Measurements from ENCODE around the gene PRPF40A. TPM values are rescaled to one million over a fixed set of nuclear protein-coding genes. Genes with fewer than 3 reads are reported as not detected.
"Not testable (repeated sequence)": the region's sequence is repeated elsewhere in the genome, so short reads cannot be mapped to it uniquely, and the experiment has no call there.

Gene PRPF40A
- 126 and 129 TPM in 2 replicates for total RNA-seq

GRCh38 chr2:152717228-152718075 lies at the start of gene PRPF40A:
TSS of gene PRPF40A (minus strand) at chr2:152717461. CDS start at chr2:152717439, 22 bp downstream.
- POLR2A ChIA-PET = interaction anchor here (0.6 to 2.8 kb wide), 21 partner anchors 9 to 1450 kb away, joined by 3 to 27 read pairs (median 4); partner anchors contain the start of genes ARL5A, NMI and STAM2
- H3K27ac Mint-ChIP-seq = peak within 1 kb of the TSS; percentile 98
- H3K36me3 Mint-ChIP-seq (ENCODE audit: low read depth) = peaks cover 57% of the 10 kb centered on the region
- H3K27me3 Mint-ChIP-seq = no peaks in the 10 kb centered on the region
- CTCF ChIA-PET = no interaction called here
- intact Hi-C loops (cut with micrococcal nuclease) = loop anchor here (1.0 to 5.0 kb wide), 7 partner anchors 382 to 1455 kb away; partner anchors contain the start of genes ARL5A, FMNL2, NMI and RBM43
- peak within 1 kb of the TSS; percentile 100 for H3K4me3 Mint-ChIP-seq
- peaks cover 51% of the 10 kb centered on the region for H3K4me1 Mint-ChIP-seq
- TF ChIP-seq, protein P1, sequence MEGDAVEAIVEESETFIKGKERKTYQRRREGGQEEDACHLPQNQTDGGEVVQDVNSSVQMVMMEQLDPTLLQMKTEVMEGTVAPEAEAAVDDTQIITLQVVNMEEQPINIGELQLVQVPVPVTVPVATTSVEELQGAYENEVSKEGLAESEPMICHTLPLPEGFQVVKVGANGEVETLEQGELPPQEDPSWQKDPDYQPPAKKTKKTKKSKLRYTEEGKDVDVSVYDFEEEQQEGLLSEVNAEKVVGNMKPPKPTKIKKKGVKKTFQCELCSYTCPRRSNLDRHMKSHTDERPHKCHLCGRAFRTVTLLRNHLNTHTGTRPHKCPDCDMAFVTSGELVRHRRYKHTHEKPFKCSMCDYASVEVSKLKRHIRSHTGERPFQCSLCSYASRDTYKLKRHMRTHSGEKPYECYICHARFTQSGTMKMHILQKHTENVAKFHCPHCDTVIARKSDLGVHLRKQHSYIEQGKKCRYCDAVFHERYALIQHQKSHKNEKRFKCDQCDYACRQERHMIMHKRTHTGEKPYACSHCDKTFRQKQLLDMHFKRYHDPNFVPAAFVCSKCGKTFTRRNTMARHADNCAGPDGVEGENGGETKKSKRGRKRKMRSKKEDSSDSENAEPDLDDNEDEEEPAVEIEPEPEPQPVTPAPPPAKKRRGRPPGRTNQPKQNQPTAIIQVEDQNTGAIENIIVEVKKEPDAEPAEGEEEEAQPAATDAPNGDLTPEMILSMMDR (IDR thresholded peaks at IDR 0.05) = no peak
- ATAC-seq (ENCODE audit: low read depth) (peak; percentile 76), DNase-seq (peak; percentile 97)
- H3K9me3 Mint-ChIP-seq = no peaks in the 10 kb centered on the region

DNA sequence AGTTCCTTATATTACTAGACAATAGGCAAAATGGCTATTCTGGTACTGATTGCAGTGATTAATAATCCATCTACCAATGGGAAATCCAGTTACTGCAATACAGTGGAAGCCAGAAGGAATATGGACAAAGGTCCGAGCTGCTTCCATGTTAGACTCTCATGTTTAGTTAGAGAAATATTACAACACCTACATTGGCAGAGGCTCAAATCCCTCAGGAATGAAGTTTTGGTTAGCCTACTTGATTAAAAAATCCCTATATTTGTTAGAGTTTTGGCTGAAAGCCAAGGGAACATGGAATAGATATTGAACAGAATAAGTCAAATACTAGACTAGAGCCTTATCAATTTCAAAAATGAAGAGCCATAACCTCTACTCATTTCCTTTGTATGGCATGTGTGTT lies 49.7 kb upstream of the PRPF40A start:
- DNase-seq = no peak
- POLR2A ChIA-PET = no interaction called here
- intact Hi-C loops (cut with micrococcal nuclease) = no loop called here
- Mint-ChIP-seq H3K9me3 (no peaks in the 10 kb centered on the region), H3K27ac (no peak overlapping the region), H3K27me3 (no peaks in the 10 kb centered on the region), H3K4me1 (no peaks in the 10 kb centered on the region), H3K4me3 (no peak overlapping the region), H3K36me3 (ENCODE audit: low read depth) (peaks cover 13% of the 10 kb centered on the region)
- no peak for ATAC-seq (ENCODE audit: low read depth)
- TF ChIP-seq, protein P1 (IDR thresholded peaks at IDR 0.05) = no peak
- CTCF ChIA-PET = no interaction called here

DNA sequence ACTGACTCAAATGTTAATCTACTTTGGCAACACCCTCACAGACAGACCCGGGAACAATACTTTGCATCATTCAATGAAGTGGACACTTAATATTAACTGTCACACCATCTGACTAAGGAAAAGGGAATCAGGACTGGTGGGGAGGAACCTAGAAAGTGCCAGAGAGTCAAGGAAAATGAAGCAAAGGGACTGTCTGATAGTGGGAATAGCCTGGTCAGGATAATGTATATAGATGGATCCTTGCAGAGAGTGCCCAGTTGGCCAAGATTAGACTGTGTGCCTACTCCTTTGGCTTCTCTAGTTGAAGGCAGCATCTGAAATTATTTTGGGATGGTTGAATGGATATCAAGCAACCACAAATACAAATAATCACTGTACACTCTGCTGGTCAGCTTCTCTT lies 46.4 kb upstream of the PRPF40A start:
- no peak overlapping the region for H3K27ac Mint-ChIP-seq
- TF ChIP-seq, protein P1 (IDR thresholded peaks at IDR 0.05) = no peak
- DNase-seq = no peak

DNA sequence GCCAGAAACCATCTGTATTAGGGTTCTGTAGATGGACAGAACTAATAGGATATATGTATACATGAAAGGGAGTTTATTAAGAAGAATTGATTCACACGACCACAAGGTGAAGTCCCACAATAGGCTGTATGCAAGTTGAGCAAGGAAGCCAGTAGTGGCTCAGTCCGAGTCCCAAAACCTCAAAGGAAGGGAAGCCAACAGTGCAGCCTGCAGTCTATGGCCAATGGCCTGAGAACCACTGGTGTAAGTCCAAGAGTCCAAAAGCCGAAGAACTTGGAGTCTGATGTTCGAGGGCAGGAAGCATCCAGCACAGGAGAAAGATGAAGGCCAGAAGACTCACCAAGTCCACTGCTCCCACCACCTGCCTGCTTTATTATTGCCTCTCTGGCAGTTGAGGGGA lies 45.9 kb upstream of the PRPF40A start:
- H3K9me3 Mint-ChIP-seq; intact Hi-C loops (cut with micrococcal nuclease); H3K4me1 Mint-ChIP-seq; ATAC-seq (ENCODE audit: low read depth); H3K27ac Mint-ChIP-seq; CTCF ChIA-PET; POLR2A ChIA-PET; H3K4me3 Mint-ChIP-seq; H3K27me3 Mint-ChIP-seq; DNase-seq: not testable (repeated sequence)
- H3K36me3 Mint-ChIP-seq (ENCODE audit: low read depth) = peaks cover 32% of the 10 kb centered on the region

More for the DNA sequence above, 46.4 kb upstream of the PRPF40A start:
- intact Hi-C loops (cut with micrococcal nuclease) = no loop called here
- ATAC-seq (ENCODE audit: low read depth) = no peak
- no peak overlapping the region for H3K4me3 Mint-ChIP-seq
- no peaks in the 10 kb centered on the region for H3K27me3 Mint-ChIP-seq
- ChIA-PET CTCF (no interaction called here), POLR2A (no interaction called here)
- peaks cover 31% of the 10 kb centered on the region for H3K36me3 Mint-ChIP-seq (ENCODE audit: low read depth)
- H3K4me1 Mint-ChIP-seq = no peaks in the 10 kb centered on the region
- H3K9me3 Mint-ChIP-seq = no peaks in the 10 kb centered on the region

- ChIA-PET CTCF (no interaction called here), POLR2A (no interaction called here)
- intact Hi-C loops (cut with micrococcal nuclease) = no loop called here
- no peaks in the 10 kb centered on the region for H3K9me3 Mint-ChIP-seq
- no peak for DNase-seq
- no peak for ATAC-seq (ENCODE audit: low read depth)
- no peak overlapping the region for H3K4me3 Mint-ChIP-seq
- H3K36me3 Mint-ChIP-seq (ENCODE audit: low read depth) = peaks cover 32% of the 10 kb centered on the region
- no peaks in the 10 kb centered on the region for H3K4me1 Mint-ChIP-seq
- TF ChIP-seq, protein P1 (IDR thresholded peaks at IDR 0.05) = no peak
- H3K27me3 Mint-ChIP-seq = no peaks in the 10 kb centered on the region
- H3K27ac Mint-ChIP-seq = no peak overlapping the region
Observed at GRCh38 chr2:152762202-152762601, 44.9 kb upstream of the PRPF40A start.
